Measurements from ENCODE around the gene PDIA5.

DNA sequence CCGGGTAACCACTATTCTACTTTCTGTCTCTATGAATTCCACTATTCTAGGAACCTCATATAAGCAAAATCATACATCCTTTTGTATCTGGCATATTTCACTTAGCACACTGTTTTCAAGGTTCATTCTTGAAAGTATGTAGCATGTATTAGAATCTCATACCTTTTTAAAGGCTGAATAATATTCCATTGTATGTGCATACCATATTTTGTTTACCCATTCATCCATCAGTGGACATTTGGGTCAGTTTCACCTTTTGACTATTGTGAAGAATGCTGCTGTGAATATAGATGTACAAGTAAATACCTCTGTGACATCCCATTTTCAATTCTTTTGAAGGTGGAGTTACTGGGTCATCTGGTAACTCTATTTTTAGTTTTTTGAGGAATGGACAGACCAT lies 98.3 kb downstream of the PDIA5 start:
- no peak for TF ChIP-seq EZH2 (IDR thresholded peaks at IDR 0.05; ENCODE audit: borderline replicate concordance, insufficient read depth, low read depth, low read length, poor library complexity, severe bottlenecking)
- TF ChIP-seq, protein P1, sequence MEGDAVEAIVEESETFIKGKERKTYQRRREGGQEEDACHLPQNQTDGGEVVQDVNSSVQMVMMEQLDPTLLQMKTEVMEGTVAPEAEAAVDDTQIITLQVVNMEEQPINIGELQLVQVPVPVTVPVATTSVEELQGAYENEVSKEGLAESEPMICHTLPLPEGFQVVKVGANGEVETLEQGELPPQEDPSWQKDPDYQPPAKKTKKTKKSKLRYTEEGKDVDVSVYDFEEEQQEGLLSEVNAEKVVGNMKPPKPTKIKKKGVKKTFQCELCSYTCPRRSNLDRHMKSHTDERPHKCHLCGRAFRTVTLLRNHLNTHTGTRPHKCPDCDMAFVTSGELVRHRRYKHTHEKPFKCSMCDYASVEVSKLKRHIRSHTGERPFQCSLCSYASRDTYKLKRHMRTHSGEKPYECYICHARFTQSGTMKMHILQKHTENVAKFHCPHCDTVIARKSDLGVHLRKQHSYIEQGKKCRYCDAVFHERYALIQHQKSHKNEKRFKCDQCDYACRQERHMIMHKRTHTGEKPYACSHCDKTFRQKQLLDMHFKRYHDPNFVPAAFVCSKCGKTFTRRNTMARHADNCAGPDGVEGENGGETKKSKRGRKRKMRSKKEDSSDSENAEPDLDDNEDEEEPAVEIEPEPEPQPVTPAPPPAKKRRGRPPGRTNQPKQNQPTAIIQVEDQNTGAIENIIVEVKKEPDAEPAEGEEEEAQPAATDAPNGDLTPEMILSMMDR (IDR thresholded peaks at IDR 0.05) = no peak
